Hindlimb muscle (tissue), 1 donor: ENCODE results near the gene TOGARAM2. TPM values are rescaled to one million over a fixed set of nuclear protein-coding genes. Genes with fewer than 3 reads are reported as not detected.

ENCODE experiments used
- DNase-seq: peaks from one replicate; pipeline ENCODE4 v3.0.0-alpha.2; 2013
- polyA plus RNA-seq: library from polyadenylated mRNA; unstranded; fragments of 120-200 nt; gene quantifications from one replicate; pipeline ENCODE4 v1.2.1, GENCODE V29; 2013; ENCODE audit not compliant: insufficient read length

TOGARAM2 gene
- polyA plus RNA-seq, 1 donor = 0.83 TPM

DNA sequence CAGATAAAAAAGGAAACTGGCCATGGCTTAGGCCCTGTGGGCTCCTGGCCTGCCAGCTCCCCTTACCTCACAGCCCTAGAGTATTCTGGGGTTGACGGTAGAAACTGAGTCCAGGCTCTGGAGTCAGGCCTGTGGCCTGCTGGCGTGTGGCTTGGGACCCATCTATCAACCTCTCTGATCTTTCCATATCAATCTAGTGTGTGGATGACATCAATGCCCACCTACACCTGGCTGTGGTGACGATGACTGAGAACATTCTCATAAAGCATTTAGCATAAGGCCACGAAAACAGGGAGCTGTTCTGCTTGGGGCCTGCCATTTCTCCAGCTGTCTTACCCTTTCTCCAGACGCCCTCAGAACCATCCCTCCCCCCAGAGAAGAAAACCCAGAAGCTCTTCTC is 75.4 kb downstream of the TOGARAM2 start:
- no peak for DNase-seq

DNA sequence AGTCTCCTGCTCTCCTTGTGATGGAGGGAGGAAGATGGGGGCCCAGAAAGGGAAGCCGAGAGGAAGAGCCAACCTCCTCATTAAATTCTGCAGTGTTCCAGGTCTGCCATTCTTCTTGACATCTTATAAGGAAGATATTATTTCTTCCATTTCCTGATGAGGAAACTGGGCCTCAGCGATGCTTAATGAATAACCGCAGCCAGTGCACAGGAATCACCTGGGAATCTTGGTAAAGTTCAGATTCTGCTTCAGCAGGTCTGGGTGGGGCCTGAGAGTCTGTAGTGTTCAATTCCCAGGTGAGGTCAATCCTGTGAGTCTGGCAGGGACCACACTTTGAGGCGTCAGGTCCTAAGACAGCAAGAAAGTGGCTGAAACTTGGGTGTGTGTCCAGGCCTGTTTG is 75.9 kb downstream of the TOGARAM2 start:
- DNase-seq = no peak

DNA sequence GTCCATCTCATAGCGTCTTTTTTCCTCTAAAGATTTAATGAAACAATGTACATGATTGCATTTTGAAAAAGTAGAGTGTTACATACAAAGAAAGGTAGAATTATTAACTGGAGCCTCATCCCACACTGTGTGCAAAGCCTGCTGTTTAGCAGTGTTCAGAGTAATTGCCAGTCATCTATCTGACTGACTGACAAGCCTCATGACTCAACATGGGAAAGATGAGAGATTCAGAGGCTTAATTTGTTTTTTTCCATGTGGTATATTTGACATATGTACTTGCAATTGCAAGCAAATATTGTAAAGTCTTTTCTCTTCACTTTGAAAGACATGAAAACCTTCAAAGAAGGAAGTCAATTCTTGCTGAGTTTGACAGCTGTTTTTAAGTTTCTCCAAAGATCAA is 78.5 kb downstream of the TOGARAM2 start:
- no peak for DNase-seq

DNA sequence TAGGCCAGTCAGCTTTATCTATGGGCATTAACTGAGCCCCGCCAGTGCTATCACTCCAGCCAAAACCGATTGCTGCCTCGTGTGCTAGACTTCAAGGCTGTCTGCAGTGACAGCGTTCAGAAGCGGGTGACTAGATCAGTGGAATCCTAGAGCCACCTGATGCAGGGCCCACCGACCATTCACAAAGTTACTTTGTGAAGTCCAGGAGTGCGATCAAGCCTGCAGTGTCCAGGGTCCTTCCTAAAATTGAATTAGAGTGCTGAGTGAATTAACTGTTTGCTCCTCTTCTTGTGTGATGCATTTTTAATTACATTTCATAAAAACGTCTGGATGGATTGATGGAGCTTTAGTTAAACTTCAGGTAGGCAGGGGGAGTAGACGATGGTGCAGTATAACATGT is 79.3 kb downstream of the TOGARAM2 start:
- DNase-seq = no peak

DNA sequence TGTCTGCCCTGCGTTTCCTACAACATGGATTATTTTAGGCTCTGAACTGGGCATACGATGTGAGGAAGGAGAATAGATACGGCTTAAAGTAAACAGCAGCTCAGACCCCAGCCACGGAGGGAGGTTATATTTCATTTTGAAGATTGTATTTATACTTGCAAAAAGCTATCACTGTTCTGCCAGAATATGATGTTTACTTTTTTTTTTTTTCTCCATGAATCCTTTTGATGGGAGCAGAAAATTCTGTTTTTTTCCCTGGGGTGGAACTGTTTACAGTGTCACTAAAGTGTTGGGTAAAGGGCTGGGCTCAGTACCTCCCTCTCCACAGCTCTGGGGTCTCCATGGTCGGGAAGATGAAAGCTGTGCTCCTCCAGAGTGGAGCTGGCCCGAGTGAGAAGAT is 80.1 kb downstream of the TOGARAM2 start:
- DNase-seq = no peak

DNA sequence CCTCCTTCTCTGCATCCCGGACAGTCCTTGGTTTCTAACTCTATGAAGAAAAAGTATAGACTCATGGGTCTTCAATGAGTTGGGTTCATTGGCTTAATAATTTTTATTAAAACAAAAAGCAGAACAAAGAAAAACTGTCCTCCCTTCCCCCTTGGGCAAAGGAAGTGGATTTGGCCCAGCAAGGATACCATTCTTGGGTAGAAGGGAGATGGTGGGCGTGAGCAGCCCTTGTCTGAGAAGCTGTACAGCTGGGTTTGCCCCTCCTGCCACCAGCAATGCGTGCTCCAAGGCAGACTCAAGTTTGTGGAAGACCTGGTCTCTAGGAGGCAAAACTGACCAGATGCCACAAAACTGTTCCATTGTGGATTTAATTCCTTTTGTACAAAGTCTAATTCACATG is 80.5 kb downstream of the TOGARAM2 start:
- no peak for DNase-seq

DNA sequence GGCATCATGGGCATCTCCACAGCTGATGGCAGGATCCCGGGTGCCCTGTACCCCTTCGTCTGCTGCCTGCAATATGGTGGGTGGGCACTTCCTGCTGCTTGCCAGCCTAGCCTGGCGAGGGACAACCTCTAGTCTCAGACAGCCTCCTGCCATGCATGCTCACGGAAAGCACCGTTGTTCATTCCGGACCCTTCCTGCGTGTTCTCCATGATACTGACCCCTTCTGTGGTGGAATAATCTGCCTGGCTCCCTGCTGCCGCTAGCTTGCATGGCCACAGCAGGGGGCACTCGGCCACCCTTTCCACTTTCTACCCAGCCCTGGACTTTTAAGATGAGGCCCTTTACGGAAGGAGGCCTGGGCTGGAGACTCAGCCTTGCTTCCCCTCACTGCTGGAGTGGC is 81.3 kb downstream of the TOGARAM2 start:
- no peak for DNase-seq

DNA sequence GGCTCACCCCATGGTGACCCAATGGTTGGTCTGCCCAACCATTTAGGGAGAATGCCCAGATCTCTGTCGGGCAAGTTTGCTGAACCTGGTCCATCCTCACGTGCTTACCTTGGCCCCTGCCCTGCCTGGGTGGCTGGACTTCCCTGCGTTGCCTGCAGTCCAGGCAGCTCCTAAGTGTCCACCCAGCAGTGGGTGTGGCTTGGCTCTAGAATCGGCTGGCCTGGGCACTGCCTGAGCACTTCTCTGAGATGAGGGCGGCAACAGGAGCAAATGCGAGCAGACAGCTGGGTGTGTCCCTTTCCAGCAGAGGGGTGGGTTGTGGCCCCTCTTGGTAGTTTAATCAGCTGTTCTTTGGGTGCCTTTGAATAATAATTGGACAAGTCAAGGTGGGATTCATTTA is 82.0 kb downstream of the TOGARAM2 start:
- no peak for DNase-seq

DNA sequence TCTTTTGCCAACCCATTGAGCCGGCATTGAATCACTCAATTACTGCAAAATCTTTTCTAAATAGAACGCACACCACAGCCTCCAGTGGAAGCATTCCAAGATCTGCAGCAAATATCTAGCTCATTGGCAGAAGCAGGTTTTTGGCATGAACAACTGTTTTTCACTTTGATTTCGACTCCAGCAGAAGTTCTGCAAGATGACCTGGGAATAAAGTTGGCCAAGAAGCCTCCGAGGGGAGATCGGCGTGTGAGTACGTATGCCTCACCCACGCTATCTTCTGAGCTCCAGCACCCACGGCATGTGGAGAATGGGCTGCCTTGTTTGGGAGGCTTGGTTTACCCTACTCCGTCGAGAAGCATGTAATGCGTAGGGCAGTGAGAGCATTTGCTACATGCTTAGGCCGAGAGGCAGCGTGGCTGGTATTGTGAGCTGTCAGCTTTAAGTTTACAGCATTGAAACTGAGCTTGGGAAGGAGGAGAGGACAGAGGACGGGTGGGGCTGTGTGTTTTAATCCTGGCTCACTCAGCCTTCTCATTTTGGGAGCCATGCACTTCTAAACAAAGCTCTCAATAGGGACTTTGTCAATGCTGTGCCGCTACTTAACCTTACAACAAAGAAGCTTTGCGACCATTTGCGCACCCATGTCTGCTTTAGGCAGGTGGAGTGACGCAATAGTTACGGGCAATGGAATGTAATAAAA is 82.7 kb downstream of the TOGARAM2 start:
- DNase-seq = no peak

DNA sequence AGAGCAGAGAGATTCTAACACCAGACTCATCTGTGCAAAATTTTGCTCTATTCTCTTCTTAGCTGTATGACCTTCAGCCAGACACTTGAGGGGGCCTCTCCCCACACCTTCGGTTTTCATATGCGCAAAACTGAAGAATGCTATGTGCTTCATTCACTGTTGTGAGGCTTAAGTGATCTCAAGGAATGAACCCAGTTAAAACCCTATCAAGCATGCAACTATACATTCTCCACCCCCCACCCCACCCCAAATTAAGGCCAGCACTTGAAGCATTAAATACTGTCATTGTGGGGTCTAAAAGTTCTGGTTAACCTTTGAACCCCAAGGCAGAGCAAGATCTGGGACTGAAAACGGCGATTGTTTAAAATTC is 83.2 kb downstream of the TOGARAM2 start:
- DNase-seq = no peak

DNA sequence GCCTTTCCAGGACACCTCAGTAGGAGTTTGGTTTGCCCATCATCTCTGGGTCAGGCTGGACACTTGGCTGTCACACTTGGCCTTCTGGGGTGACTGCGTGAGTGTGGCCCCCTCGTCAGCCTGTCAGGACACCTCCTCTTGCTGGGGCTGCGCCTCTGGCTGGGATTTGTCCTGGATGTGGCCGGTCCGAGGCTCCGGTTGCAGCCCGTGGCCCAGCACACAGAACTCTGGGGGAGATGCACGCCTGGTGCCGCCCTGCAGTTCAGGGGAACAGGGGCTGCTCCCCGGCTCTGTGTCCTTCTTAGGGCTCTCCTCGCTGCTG is 83.6 kb downstream of the TOGARAM2 start:
- DNase-seq = no peak

DNA sequence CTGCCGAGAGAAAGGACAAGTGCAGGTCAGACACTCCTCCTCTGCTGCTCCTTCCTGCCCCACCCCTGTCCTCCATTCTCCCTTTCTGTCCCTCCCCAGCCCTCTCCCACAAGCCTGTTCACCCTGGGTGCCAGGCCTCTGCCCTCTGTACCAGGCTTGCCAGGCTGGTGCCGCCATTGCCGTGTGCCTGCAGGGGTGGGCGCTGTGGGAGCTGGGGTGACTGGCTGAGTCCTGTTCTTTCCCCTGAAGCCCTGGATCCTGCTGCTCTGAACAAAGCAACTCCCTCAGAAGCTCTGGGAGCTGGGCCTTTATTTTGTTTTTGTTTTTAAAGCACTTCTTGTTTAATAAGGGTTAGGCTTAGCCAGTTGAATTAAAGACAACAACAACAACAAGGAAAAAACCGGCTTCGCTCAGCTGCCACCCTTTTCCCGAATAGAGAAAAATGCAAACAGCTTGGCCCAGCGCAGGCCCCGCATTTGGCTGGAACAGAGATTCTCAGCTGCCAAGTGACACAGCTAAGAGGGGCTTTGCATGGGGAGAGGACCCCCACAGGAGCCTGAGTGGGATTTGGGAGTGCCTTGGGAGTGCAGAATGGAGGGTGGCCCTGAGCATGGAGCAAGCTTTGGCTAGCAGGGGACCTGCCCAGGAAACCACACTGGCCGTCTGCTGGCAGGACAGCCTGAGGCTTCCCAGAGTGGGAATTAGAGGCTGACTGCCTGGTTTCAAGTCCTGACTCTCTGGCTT is 84.1 kb downstream of the TOGARAM2 start:
- DNase-seq = no peak

DNA sequence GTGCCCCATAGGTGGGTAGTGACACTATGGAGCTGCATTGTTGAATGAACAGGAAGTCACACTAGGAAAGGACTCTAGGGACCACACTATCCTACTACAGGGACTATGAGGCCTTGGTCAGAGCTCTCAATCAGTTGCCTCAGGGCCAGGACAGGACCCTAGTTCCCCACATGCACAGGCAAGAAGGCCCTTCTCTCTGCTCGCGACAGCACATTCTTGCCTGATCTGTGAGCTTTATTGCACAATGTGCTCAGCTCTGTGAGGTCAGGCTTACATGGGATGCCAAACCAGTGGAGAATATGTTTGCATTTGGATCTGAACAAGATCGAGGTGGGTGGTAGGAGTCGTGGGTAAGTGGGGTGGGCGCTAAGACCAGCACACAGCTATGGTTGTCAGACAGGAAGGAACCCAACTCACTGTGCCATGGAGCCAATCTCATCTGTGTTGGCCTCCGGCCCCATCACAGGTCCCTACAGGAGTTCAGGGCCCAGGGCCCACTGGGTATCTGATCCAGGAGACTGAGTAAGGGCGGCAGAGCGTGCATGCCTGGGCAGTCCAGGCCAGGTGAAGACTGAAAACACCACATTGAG is 85.3 kb downstream of the TOGARAM2 start:
- DNase-seq = no peak

DNA sequence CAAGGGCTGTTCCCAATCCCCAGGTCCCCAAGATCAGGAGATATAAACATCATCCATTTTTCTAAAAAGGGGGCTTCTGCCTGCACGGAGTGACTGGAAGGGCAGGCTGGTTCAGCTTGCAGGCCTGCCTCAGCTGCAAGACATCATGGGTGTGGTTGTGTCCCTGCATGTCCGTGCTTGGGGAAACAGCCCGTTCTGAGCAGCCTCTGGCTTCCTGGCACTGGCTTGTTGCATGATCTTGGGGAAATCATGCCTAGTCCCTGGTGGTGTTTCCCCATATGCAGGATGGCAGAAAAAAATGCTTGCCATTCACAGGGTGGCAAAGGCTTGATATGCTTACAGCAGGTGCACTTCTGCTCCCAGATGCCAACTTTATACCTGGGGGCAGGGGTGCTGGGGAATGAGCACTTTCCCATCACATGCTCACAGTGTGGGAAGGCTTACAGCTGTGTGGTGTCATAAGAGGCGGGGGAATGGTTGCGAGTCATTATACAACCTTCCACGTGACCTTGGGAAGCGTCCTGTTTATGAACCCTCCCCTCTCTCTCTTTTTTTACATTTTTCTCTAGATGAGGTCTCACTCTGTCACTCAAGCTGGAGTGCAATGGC is 86.0 kb downstream of the TOGARAM2 start:
- no peak for DNase-seq

DNA sequence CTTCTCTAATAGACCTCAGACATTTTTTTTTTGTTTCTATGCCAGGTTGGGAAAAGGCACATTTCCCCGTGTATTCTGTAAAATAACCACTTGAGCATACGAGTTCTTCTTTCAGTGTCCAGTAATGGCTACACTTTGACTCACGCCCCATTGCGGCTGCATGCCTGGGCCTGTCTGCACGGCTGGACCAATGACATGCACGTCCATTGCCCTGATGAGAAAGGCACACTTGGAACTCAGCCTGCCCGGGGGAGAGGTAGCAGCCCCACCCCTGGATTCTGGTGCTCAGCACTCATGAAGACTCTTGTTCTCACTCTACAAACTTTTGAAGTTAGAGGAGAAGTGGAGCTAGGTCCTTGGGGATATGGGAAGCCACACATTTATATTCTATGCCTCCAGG is 87.4 kb downstream of the TOGARAM2 start:
- no peak for DNase-seq

DNA sequence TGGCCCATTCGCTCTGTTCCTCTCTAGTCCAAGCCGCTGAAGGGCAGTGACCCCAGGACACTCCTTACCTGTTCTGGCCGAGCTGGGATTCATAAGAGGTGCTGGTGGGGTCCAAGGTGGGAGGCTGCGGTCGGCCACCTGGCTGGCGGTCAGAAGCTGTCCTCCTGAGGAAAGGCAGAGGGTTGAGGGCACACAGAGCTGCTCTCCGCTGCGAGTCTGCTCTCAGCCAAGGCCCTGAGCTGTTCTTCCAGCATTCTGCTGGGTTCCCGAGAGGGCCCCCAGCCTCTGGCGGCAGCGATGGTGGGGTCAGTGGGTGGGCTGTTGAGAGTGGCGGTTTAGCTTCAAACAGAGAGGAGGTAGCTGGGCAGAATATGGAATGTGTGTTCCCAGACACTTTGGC is 89.4 kb downstream of the TOGARAM2 start:
- no peak for DNase-seq

DNA sequence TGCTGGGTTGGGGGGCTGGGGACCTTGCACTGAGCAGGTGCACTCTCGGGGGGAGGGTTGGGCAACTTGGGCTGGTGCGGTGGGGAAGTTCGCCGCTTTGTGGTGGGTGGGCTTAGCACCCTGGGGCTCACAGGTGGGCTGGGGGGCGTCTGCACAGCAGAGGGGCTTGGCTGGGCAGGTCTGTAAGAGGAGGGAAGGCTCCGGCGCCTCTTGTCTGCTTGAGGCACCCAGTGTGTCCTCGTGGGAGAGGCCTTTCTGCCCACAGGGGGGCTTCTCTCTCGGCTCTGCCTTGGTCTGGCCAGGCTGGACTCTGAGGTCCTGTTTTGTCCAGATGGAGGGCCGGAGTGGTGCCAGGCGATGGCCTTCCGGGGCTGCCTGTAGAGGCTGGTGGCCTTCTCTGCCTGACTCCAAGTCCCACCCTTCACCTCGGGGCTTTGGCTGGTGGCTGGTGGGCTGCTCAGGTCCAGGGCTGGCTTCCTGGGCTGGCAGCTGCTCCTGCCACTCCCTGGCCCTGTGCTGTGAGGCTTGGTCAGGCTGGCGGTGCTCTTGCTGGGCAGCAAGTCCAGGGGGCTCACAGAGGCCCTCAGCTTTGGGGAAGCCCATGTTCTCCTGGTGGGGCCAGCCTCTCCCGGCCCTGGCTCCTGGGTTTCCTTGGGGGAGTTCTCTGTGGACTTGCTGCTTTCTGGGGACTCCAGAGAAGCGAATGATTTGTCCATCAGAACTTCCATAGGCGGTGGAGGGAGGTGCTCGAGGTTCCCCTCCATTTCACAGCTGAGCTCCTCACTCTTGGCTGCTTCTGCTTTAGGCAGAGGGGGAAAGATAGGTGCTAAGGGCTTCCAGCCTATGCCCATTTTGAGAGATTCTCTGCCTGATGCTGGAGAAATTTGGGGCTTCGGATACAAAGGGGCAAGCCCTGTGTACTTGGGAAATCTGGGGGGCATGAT is 90.2 kb downstream of the TOGARAM2 start:
- no peak for DNase-seq

DNA sequence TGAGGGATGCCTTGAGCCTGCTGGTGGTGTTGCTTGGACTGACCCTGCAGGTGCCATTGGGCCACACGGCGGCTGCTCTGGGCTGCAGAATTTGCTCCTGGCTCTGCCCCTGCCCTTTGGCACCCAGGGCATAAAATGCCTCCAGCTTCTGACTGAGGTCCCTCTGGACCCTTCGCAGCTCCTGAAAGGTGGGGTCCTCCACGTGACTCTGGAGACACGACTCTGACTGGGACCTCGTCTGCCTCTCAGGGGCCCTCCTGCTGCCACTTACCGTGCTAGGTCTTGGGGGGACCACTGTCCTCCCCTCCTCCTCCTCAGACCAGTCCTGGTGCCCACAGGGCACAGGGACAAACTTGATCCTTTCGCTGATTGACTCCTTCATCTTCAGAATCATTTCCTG is 91.2 kb downstream of the TOGARAM2 start:
- no peak for DNase-seq

DNA sequence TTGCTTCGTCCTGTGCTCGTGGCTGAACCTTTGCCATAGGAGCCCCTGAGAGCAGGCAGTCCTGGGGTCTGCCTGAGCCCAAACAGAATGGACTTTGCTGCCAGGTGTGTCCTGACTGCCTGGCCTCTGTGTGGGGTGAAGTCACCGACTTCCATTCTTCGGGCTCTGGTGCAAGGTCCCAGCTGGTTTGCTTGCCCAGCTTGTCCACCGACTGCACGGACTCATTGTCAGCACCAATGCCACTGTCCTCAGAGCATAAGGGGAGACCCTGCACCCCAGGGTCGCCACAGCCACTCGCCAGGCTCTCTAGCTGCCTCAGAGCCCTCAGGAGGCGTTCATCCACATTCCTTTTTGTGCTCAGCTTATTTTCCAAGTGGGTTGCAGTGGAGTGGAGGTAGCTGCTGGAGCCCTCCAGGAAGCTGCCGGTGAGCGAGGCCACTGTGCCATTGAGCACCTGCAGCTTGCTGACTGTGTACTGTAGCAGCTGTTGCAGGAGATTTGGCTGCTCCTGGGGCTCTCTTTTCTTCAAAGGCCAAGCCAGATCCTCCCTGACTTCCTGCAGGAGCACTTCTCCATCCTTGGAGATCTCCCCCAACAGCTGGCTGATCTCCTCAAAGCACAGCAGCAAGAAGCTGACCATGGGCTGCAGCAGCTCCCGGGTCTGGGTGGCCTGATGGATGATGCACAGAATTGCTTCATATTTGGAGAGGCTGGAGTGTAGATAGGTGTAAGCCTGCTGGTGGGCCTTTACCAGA is 92.0 kb downstream of the TOGARAM2 start:
- no peak for DNase-seq

DNA sequence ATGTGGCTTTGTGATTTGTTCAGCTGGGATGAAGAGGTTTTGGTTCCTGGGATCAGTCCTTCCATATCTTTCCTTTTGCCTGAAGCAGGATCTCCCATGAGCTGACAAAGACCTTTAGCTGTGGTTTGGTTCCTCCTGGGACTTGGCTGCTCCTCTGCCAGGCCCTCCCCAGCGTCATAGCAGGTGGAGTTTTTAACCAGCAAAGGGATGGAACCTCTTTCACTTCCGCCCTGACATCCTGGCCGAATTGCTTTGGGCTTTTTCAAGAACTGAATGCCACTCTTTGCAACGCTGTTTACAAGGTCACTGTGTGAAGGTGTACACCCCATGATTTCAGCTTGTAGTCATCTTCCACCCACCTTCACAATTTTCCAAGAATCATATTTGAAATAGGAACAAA is 92.8 kb downstream of the TOGARAM2 start:
- no peak for DNase-seq

DNA sequence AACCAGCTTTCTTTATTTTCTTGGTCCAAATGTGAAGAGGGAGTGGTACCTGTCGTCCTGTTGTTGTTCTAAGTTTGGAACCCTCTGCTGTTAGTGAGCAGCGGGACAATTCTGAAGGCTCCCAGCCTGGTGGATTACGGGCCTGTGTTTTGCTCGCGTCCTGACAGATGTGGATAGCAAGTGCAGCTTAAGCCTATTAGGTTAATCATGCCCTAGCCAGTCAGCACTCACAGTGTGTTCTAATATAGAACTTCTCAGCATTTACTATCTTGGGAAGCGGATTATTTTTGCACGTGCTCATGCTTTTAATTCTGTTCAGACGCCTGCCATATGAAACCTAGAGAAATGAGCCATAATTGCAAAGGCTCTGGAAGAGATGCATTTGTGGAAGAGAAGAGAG is 93.3 kb downstream of the TOGARAM2 start, which contains the start of gene PCARE:
Gene PCARE (minus strand): TSS at position 113 of the 400 bp plus-strand sequence. CDS start 262 bp downstream, outside the sequence.
- DNase-seq = no peak
